ENCODE results near the gene SASH1. TPM values are rescaled to one million over a fixed set of nuclear protein-coding genes. Genes with fewer than 3 reads are reported as not detected.

Gene SASH1
- total RNA-seq, 1 donor from 2014 or later: 15.5 TPM

- no peak for FAIRE-seq
- Mint-ChIP-seq H3K4me3 (ENCODE audit: unreplicated experiment) (no peak overlapping the region), H3K9me3 (ENCODE audit: unreplicated experiment) (peaks cover 3% of the 10 kb centered on the region), H3K36me3 (ENCODE audit: low read depth, unreplicated experiment) (peaks cover 5% of the 10 kb centered on the region), H3K27me3 (ENCODE audit: low read depth, unreplicated experiment) (peaks cover 1% of the 10 kb centered on the region), H3K4me1 (ENCODE audit: low read depth, unreplicated experiment) (peaks cover 3% of the 10 kb centered on the region), H3K27ac (ENCODE audit: unreplicated experiment) (no peak overlapping the region)
- no peak overlapping the region for H3K9ac ChIP-seq (ENCODE audit: low read length)
- H3K4me3 ChIP-seq (ENCODE audit: insufficient read depth, low read depth, low read length): no peak overlapping the region
- H3K79me2 ChIP-seq (ENCODE audit: insufficient read depth, low read length): no peaks in the 10 kb centered on the region
- no peaks in the 10 kb centered on the region for H4K20me1 ChIP-seq (ENCODE audit: insufficient read depth, low read length)
- no peaks in the 10 kb centered on the region for H3K4me1 ChIP-seq (ENCODE audit: insufficient read depth, low read length)
- H3K27me3 ChIP-seq (ENCODE audit: insufficient read depth, low read length): no peaks in the 10 kb centered on the region
- TF ChIP-seq EZH2 (IDR thresholded peaks at IDR 0.05; ENCODE audit: insufficient read depth, low read length) (no peak), CTCF (IDR thresholded peaks at IDR 0.05; ENCODE audit: insufficient read depth, low read depth, low read length) (no peak)
- no peaks in the 10 kb centered on the region for H3K36me3 ChIP-seq (ENCODE audit: insufficient read depth, low read length)
- no peak overlapping the region for H2AFZ ChIP-seq (ENCODE audit: low read depth, low read length)
- no peak for DNase-seq (ENCODE audit: low read depth)
- H3K9me3 ChIP-seq (ENCODE audit: insufficient read depth, low read depth, low read length): no peaks in the 10 kb centered on the region
- H3K4me2 ChIP-seq (ENCODE audit: low read length): no peak overlapping the region
- H3K27ac ChIP-seq (ENCODE audit: low read depth, low read length): no peak overlapping the region
Observed at GRCh38 chr6:148396926-148397325, 54.3 kb downstream of the SASH1 start.

GRCh38 chr6:148398244-148398643 lies 55.6 kb downstream of the SASH1 start:
- TF ChIP-seq EZH2 (IDR thresholded peaks at IDR 0.05; ENCODE audit: insufficient read depth, low read length): no peak
- no peak for TF ChIP-seq CTCF (IDR thresholded peaks at IDR 0.05; ENCODE audit: insufficient read depth, low read depth, low read length)
- no peak overlapping the region for H3K27ac Mint-ChIP-seq (ENCODE audit: unreplicated experiment)
- Histone ChIP-seq H3K79me2 (ENCODE audit: insufficient read depth, low read length) (no peaks in the 10 kb centered on the region), H4K20me1 (ENCODE audit: insufficient read depth, low read length) (no peaks in the 10 kb centered on the region), H3K36me3 (ENCODE audit: insufficient read depth, low read length) (no peaks in the 10 kb centered on the region), H3K27ac (ENCODE audit: low read depth, low read length) (no peak overlapping the region), H2AFZ (ENCODE audit: low read depth, low read length) (no peak overlapping the region), H3K9me3 (ENCODE audit: insufficient read depth, low read depth, low read length) (no peaks in the 10 kb centered on the region), H3K9ac (ENCODE audit: low read length) (no peak overlapping the region), H3K4me1 (ENCODE audit: insufficient read depth, low read length) (no peaks in the 10 kb centered on the region), H3K27me3 (ENCODE audit: insufficient read depth, low read length) (no peaks in the 10 kb centered on the region), H3K4me3 (ENCODE audit: insufficient read depth, low read depth, low read length) (no peak overlapping the region), H3K4me2 (ENCODE audit: low read length) (no peak overlapping the region)
- peaks cover 3% of the 10 kb centered on the region for H3K9me3 Mint-ChIP-seq (ENCODE audit: unreplicated experiment)
- DNase-seq (ENCODE audit: low read depth): no peak
- H3K36me3 Mint-ChIP-seq (ENCODE audit: low read depth, unreplicated experiment): peaks cover 5% of the 10 kb centered on the region
- peaks cover 3% of the 10 kb centered on the region for H3K4me1 Mint-ChIP-seq (ENCODE audit: low read depth, unreplicated experiment)
- no peak for FAIRE-seq
- peaks cover 1% of the 10 kb centered on the region for H3K27me3 Mint-ChIP-seq (ENCODE audit: low read depth, unreplicated experiment)
- no peak overlapping the region for H3K4me3 Mint-ChIP-seq (ENCODE audit: unreplicated experiment)

- Histone ChIP-seq H3K9ac (ENCODE audit: low read length) (no peak overlapping the region), H3K79me2 (ENCODE audit: insufficient read depth, low read length) (no peaks in the 10 kb centered on the region), H3K27ac (ENCODE audit: low read depth, low read length) (no peak overlapping the region), H3K27me3 (ENCODE audit: insufficient read depth, low read length) (no peaks in the 10 kb centered on the region), H2AFZ (ENCODE audit: low read depth, low read length) (no peak overlapping the region), H3K4me2 (ENCODE audit: low read length) (no peak overlapping the region), H4K20me1 (ENCODE audit: insufficient read depth, low read length) (no peaks in the 10 kb centered on the region), H3K9me3 (ENCODE audit: insufficient read depth, low read depth, low read length) (no peaks in the 10 kb centered on the region), H3K4me3 (ENCODE audit: insufficient read depth, low read depth, low read length) (no peak overlapping the region), H3K36me3 (ENCODE audit: insufficient read depth, low read length) (no peaks in the 10 kb centered on the region), H3K4me1 (ENCODE audit: insufficient read depth, low read length) (no peaks in the 10 kb centered on the region)
- peaks cover 5% of the 10 kb centered on the region for H3K36me3 Mint-ChIP-seq (ENCODE audit: low read depth, unreplicated experiment)
- TF ChIP-seq EZH2 (IDR thresholded peaks at IDR 0.05; ENCODE audit: insufficient read depth, low read length) (no peak), CTCF (IDR thresholded peaks at IDR 0.05; ENCODE audit: insufficient read depth, low read depth, low read length) (no peak)
- H3K9me3 Mint-ChIP-seq (ENCODE audit: unreplicated experiment): peaks cover 3% of the 10 kb centered on the region
- DNase-seq (ENCODE audit: low read depth) (no peak), FAIRE-seq (no peak)
- no peak overlapping the region for H3K4me3 Mint-ChIP-seq (ENCODE audit: unreplicated experiment)
- H3K27ac Mint-ChIP-seq (ENCODE audit: unreplicated experiment): no peak overlapping the region
- peaks cover 1% of the 10 kb centered on the region for H3K27me3 Mint-ChIP-seq (ENCODE audit: low read depth, unreplicated experiment)
- H3K4me1 Mint-ChIP-seq (ENCODE audit: low read depth, unreplicated experiment): peaks cover 3% of the 10 kb centered on the region
Observed at GRCh38 chr6:148398678-148399077, 56.0 kb downstream of the SASH1 start.

All from astrocyte (in vitro differentiated cells and primary cell).